HL-60 (cell line): ENCODE results near the gene SH3YL1.

ENCODE experiments used
- CTCF ChIP-seq: IDR thresholded peaks from one replicate; pipeline ENCODE4 v1.5.1; 2011; ENCODE audit warnings: low read length, control low read depth, inconsistent platforms; ENCODE audit not compliant: insufficient read depth
- GABPA ChIP-seq: IDR thresholded peaks from 2 replicates; pipeline ENCODE4 v1.6.1; 2012; ENCODE audit warnings: low read depth
- POLR2AphosphoS5 ChIP-seq: IDR thresholded peaks from 2 replicates; pipeline ENCODE4 v1.6.1; 2012; ENCODE audit warnings: low read depth
- REST ChIP-seq: IDR thresholded peaks from 2 replicates; pipeline ENCODE4 v1.6.1; 2012; ENCODE audit warnings: low read depth; ENCODE audit not compliant: insufficient replicate concordance
- SPI1 ChIP-seq: IDR thresholded peaks from 2 replicates; pipeline ENCODE4 v1.6.1; 2012; ENCODE audit warnings: low read depth, mild to moderate bottlenecking, borderline replicate concordance

GRCh38 chr2:248724-249123 is 15.1 kb downstream of the SH3YL1 start:
- TF ChIP-seq CTCF, result no peak
- TF ChIP-seq POLR2AphosphoS5, result no peak
- TF ChIP-seq SPI1, result no peak
- no peak for TF ChIP-seq REST
- TF ChIP-seq GABPA, result no peak
